DND-41 (cell line): ENCODE results near the gene AGAP1.

Source experiments
- EZH2 ChIP-seq: IDR thresholded peaks from 3 replicates; pipeline ENCODE4 v1.6.1; 2012; ENCODE audit warnings: borderline replicate concordance, low read depth, mild to moderate bottlenecking, moderate library complexity, low read length, inconsistent platforms; ENCODE audit not compliant: severe bottlenecking
- TF ChIP-seq, protein P1 (sequence below): IDR thresholded peaks from 2 replicates; pipeline ENCODE4 v1.5.1; 2012; ENCODE audit warnings: borderline replicate concordance, low read length, moderate library complexity, mild to moderate bottlenecking; ENCODE audit not compliant: poor library complexity, severe bottlenecking; ENCODE audit errors: extremely low read depth

DNA sequence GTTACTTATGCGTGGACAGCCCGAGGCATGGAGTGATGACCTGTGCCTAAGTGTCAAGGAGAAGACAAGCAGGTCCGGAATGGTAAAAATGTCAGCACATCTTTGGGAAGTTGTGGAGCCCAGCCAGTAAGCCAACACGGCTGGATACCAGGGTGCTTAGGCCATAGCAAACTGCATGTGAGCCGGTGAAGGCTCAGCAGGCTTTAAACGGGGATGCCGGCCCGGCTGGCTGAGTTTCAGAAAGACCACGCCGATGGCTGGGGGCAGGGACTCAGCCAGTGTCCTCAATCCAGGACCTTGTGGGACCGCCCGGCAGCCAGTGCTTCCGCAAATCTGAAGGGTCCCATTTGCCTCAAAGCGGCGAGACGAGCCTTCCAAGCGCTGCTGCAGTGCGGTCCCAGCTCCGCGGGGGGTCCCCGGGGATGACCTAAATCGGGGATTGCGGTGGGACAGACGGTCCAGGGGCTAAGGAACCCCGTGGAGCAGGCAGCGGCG is 946 bp upstream of the AGAP1 start:
- TF ChIP-seq, protein P1, sequence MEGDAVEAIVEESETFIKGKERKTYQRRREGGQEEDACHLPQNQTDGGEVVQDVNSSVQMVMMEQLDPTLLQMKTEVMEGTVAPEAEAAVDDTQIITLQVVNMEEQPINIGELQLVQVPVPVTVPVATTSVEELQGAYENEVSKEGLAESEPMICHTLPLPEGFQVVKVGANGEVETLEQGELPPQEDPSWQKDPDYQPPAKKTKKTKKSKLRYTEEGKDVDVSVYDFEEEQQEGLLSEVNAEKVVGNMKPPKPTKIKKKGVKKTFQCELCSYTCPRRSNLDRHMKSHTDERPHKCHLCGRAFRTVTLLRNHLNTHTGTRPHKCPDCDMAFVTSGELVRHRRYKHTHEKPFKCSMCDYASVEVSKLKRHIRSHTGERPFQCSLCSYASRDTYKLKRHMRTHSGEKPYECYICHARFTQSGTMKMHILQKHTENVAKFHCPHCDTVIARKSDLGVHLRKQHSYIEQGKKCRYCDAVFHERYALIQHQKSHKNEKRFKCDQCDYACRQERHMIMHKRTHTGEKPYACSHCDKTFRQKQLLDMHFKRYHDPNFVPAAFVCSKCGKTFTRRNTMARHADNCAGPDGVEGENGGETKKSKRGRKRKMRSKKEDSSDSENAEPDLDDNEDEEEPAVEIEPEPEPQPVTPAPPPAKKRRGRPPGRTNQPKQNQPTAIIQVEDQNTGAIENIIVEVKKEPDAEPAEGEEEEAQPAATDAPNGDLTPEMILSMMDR, result no peak
- TF ChIP-seq EZH2, result no peak
